Tibial nerve (tissue), 4 donors: ENCODE data around the gene LCE2B. TPM values are rescaled to one million over a fixed set of nuclear protein-coding genes. Genes with fewer than 3 reads are reported as not detected.

Source experiments
- DNase-seq, 2 donors: peaks; one replicate each; pipeline ENCODE4 v3.0.0-alpha.2; 2019; ENCODE audit warnings: low spot score in 2 of 2
- H3K27ac ChIP-seq, 4 donors: fragments of 200-600 bp; sonication (generic) in 3 of 4; one replicate each; pipeline ENCODE4 v1.5.1; 2017 to 2019; ENCODE audit warnings: mild to moderate bottlenecking in 1 of 4
- H3K27me3 ChIP-seq, 2 donors: fragments of 200-600 bp; sonication (generic) in 1 of 2; one replicate each; pipeline versions ENCODE4 v1.5.1 to v1.6.0; 2017 to 2019
- H3K36me3 ChIP-seq, 3 donors: fragments of 200-600 bp; sonication (generic); one replicate each; pipeline ENCODE4 v1.5.1; 2018 to 2019
- H3K4me1 ChIP-seq, 4 donors: fragments of 200-600 bp; sonication (generic) in 3 of 4; one replicate each; pipeline ENCODE4 v1.5.1; 2017 to 2019
- H3K4me3 ChIP-seq, 4 donors: fragments of 200-600 bp; sonication (generic) in 3 of 4; one replicate each; pipeline ENCODE4 v1.5.1; 2017 to 2019; ENCODE audit warnings: mild to moderate bottlenecking in 1 of 4, moderate library complexity in 1 of 4
- H3K9me3 ChIP-seq, 4 donors: fragments of 200-600 bp; sonication (generic) in 3 of 4; one replicate each; pipeline ENCODE4 v1.5.1; 2017 to 2019
- CTCF ChIP-seq, 5 experiments: fragments of 200-600 bp in 3 of 5; fragments of 450-650 bp in 2 of 5; sonication (generic) in 3 of 5; IDR thresholded peaks; one replicate each; pipeline ENCODE4 v1.5.1; 2016 to 2019; ENCODE audit warnings: antibody characterized with exemption in 5 of 5, mild to moderate bottlenecking in 3 of 5, moderate library complexity in 2 of 5
- EP300 ChIP-seq, 2 donors: sonication (generic); formaldehyde crosslinking; IDR thresholded peaks; one replicate each; pipeline ENCODE4 v1.6.1; 2017; ENCODE audit warnings: antibody characterized with exemption in 2 of 2, mild to moderate bottlenecking in 1 of 2
- POLR2A ChIP-seq, 2 donors: fragments of 450-650 bp; IDR thresholded peaks; one replicate each; pipeline ENCODE4 v1.6.1; 2017; ENCODE audit warnings: antibody characterized with exemption in 2 of 2, mild to moderate bottlenecking in 2 of 2, moderate library complexity in 2 of 2
- WGBS, 2 donors: methylation state at CpG; one replicate each; pipeline ENCODE4 v1.1.5; 2018; 5-methylcytosine and 5-hydroxymethylcytosine counted together
- total RNA-seq, 4 donors: library from RNA; depleted of rRNA; stranded (reverse); fragments of >200 nt; gene quantifications; one replicate each; pipeline ENCODE4 v1.1.0, GENCODE V29; 2016

LCE2B gene
- total RNA-seq, 4 donors from 2014 or later: not detected

- no peaks in the 10 kb centered on the region for H3K36me3 ChIP-seq
- H3K27me3 ChIP-seq: no peaks in the 10 kb centered on the region
- H3K4me3 ChIP-seq: no peak within 1 kb of the TSS
- TF ChIP-seq CTCF (IDR thresholded peaks at IDR 0.05) (no peak), POLR2A (IDR thresholded peaks at IDR 0.05) (no peak), EP300 (IDR thresholded peaks at IDR 0.05) (no peak)
- H3K4me1 ChIP-seq: no peaks in the 10 kb centered on the region
- H3K27ac ChIP-seq: no peak within 1 kb of the TSS
- 37 to 53% methylated on average over 2 to 4 of the region's 4 CpGs for WGBS, 2 donors
- no peak for DNase-seq
- H3K9me3 ChIP-seq: no peaks in the 10 kb centered on the region
Measured at GRCh38 chr1:152697701-152698600, 12.0 kb downstream of the LCE2B start, which contains the start of gene LCE2A. Gene LCE2A (plus strand): TSS chr1:152698345. CDS start chr1:152698902, 557 bp downstream.

GRCh38 chr1:152699746-152700145 is 13.8 kb downstream of the LCE2B start:
- TF ChIP-seq EP300 (IDR thresholded peaks at IDR 0.05): no peak
- TF ChIP-seq CTCF (IDR thresholded peaks at IDR 0.05): no peak
- TF ChIP-seq POLR2A (IDR thresholded peaks at IDR 0.05): no peak
- Histone ChIP-seq H3K4me3 (no peak overlapping the region), H3K4me1 (no peaks in the 10 kb centered on the region), H3K27ac (no peak overlapping the region), H3K36me3 (no peaks in the 10 kb centered on the region), H3K9me3 (no peaks in the 10 kb centered on the region), H3K27me3 (no peaks in the 10 kb centered on the region)
- DNase-seq: no peak
- WGBS, 2 donors: 83 to 87% methylated on average over 4 of the region's 4 CpGs

GRCh38 chr1:152707860-152708259 is 21.9 kb downstream of the LCE2B start, which contains the start of gene LCE4A:
Gene LCE4A (plus strand): TSS chr1:152708160. CDS start chr1:152709076, 916 bp downstream.
- Histone ChIP-seq H3K27me3 (no peaks in the 10 kb centered on the region), H3K27ac (no peak within 1 kb of the TSS), H3K36me3 (no peaks in the 10 kb centered on the region), H3K4me1 (no peaks in the 10 kb centered on the region), H3K9me3 (no peaks in the 10 kb centered on the region), H3K4me3 (no peak within 1 kb of the TSS)
- WGBS, 2 donors: 57 to 79% methylated on average over 2 of the region's 2 CpGs
- no peak for TF ChIP-seq CTCF (IDR thresholded peaks at IDR 0.05)
- TF ChIP-seq POLR2A (IDR thresholded peaks at IDR 0.05): no peak
- TF ChIP-seq EP300 (IDR thresholded peaks at IDR 0.05): no peak
- DNase-seq: no peak

- TF ChIP-seq EP300 (IDR thresholded peaks at IDR 0.05): no peak
- no peak for TF ChIP-seq CTCF (IDR thresholded peaks at IDR 0.05)
- TF ChIP-seq POLR2A (IDR thresholded peaks at IDR 0.05): no peak
Measured at GRCh38 chr1:152718238-152718637, 32.3 kb downstream of the LCE2B start.

GRCh38 chr1:152725261-152725660 is 39.3 kb downstream of the LCE2B start:
- H3K4me1 ChIP-seq: no peaks in the 10 kb centered on the region
- H3K36me3 ChIP-seq: no peaks in the 10 kb centered on the region
- DNase-seq: no peak
- TF ChIP-seq EP300 (IDR thresholded peaks at IDR 0.05): no peak
- no peak for TF ChIP-seq POLR2A (IDR thresholded peaks at IDR 0.05)
- TF ChIP-seq CTCF (IDR thresholded peaks at IDR 0.05): no peak
- no peaks in the 10 kb centered on the region for H3K9me3 ChIP-seq
- H3K27me3 ChIP-seq: no peaks in the 10 kb centered on the region
- no peak overlapping the region for H3K4me3 ChIP-seq
- H3K27ac ChIP-seq: no peak overlapping the region

More at GRCh38 chr1:152718238-152718637, 32.3 kb downstream of the LCE2B start:
- Histone ChIP-seq H3K36me3 (no peaks in the 10 kb centered on the region), H3K27me3 (no peaks in the 10 kb centered on the region), H3K4me1 (no peaks in the 10 kb centered on the region), H3K9me3 (peaks cover 0 to 17% (median 0%) of the 10 kb centered on the region in 4 donors), H3K4me3 (no peak overlapping the region), H3K27ac (no peak overlapping the region)
- DNase-seq: no peak
